ENCODE results near the gene C1orf35.

The C1orf35 gene

DNA sequence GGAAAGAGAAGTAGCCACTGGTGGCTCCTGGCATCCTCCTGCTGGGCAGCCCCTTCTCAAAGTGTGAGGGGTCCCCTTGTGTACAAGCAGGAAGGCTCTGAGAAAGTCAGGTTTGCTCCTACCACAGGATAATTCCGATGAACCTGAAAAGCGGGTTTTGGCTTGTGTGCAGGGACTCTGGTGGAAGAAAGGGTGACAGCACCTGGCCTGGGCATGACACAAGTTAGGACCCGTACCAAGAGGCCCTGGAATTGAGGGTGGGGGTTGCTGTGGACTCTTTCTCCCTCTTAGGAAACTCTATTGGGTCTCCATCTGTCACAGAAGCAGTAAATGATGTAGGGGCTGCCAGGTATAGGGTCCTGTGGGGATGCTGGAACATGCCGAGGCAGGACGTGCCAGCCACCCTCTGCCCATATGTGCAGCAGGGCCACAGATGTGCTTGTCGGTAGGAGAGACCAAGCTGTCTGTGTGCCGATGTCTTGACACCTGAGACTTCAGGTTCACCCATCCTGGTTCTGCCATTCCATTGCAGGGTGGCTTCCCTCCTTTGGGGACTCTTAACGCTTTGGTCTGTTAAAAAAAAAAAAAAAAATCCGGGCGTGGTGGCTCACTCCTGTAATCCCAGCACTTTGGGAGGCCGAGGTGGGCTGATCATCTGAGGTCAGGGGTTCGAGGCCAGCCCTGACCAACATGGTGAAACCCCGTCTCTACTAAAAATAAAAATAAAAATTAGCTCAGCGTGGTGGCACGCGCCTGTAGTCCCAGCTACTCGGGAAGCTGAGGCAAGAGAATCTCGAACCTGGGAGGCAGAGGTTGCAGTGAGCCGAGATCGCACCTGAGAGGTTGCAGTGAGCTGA lies 9.8 kb downstream of the C1orf35 start:
- no peak for DNase-seq

- DNase-seq = no peak
Observed at GRCh38 chr1:228092342-228093049, 10.6 kb downstream of the C1orf35 start.

DNA sequence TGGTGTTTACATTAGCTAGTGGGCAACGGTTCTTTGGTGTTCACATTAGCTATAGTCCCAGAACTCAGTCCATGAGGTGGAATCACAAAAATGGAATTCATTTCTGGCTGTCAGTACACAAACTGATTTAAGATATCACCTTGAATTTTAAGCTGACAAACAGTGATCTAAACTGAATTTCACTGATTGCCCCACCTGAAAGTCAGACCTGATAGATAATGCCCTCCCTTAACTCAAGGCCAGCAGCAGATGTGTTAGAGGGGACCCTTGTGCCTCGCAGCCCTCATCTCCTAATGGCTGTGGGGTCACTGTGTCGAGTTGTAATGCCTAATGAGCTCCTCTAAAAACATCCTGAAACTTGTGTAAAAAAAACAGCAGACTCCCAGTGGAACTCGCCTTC lies 12.0 kb downstream of the C1orf35 start:
- DNase-seq = no peak

GRCh38 chr1:228090613-228091081 lies 12.5 kb downstream of the C1orf35 start:
- DNase-seq = peak; percentile 25

DNA sequence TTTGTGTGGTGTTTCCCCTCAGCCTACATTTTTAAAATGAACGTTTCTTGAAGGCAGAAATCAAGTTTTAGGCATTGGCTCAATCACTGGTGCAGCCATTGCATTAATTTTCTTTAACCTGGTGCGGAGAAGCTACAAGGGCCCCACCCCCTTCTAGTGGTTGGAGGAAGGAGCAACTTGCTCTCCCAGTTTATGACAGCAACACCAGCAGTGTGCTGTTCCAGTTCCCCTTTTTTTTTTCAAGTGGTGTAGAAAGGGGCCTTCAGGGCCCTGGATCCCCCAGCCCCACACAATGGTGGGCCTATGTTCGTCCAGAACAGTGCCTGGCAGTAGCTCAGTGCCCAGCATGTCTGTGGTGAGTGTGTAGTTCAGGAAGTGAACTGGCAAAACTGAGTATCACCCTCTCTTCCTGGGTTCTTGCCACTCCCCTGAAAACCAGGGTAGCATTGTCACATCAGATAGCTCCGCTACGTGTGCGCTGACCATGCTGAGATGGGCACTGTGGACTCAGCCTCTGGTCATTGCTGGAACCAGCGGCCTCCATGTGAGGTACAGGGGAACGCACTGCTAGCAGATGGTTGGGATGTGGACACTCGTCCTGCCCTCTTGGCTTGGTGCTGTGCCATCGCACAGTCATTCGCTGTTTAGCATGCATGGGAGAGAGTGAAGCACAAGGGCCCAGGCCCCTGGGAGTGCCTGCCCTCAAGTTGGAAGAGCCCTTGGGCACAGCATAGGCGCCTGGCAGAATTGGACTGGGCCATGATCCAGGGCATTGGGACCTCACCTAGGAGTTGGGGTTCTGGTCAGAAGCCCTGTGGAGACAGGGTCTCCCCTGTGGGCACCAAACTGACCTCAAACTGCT lies 13.4 kb downstream of the C1orf35 start:
- no peak for DNase-seq

GRCh38 chr1:228088586-228089498 lies 14.3 kb downstream of the C1orf35 start:
- no peak for DNase-seq

DNA sequence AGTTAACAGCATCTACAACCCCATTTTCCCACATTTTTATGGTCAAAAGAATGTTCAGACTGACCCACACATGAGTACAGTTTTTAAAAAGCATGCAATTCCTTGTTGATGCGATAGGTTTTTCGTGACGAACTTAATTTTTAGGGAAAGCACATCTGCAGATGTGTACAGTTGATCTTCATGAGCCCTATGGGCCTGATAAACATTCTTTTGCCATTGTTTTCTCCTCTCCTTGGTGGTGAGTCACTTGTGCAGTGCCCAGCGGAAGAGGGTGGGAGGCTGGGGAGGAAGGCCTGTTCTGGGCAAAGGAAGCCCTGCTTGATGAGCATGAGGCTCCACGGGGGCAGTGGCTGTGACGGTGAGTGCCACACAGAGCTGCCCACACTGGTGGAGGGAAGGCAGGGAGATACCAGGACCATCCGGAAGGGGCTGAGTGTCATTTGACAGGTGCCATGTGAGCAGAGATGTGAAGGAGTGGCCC lies 15.3 kb downstream of the C1orf35 start:
- DNase-seq = no peak

GRCh38 chr1:228085287-228085951 lies 17.7 kb downstream of the C1orf35 start:
- DNase-seq = no peak

- no peak for DNase-seq
Observed at GRCh38 chr1:228084797-228085196, 18.3 kb downstream of the C1orf35 start.

GRCh38 chr1:228084325-228084724 lies 18.8 kb downstream of the C1orf35 start:
- no peak for DNase-seq

DNA sequence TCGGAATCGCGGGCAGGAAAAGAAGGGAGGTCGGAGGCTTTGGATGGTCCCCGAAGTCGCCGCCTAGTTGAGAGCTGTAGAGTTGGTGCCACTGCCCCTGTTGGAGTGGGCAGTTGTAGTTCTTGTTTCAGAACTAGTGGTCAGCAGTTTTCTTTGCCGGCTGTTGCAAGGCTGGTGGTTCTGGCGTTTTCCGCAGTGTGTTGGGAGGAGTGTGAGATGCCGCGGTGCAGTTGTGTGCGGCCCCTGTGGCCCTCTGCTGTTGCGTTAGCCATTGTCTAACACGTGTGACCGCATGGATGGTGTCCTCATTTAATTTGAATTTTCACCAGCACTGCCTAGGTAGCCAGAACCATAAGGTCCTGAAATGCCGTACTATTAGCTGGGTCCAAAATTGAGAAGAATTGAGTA lies 19.2 kb downstream of the C1orf35 start:
- no peak for DNase-seq

DNA sequence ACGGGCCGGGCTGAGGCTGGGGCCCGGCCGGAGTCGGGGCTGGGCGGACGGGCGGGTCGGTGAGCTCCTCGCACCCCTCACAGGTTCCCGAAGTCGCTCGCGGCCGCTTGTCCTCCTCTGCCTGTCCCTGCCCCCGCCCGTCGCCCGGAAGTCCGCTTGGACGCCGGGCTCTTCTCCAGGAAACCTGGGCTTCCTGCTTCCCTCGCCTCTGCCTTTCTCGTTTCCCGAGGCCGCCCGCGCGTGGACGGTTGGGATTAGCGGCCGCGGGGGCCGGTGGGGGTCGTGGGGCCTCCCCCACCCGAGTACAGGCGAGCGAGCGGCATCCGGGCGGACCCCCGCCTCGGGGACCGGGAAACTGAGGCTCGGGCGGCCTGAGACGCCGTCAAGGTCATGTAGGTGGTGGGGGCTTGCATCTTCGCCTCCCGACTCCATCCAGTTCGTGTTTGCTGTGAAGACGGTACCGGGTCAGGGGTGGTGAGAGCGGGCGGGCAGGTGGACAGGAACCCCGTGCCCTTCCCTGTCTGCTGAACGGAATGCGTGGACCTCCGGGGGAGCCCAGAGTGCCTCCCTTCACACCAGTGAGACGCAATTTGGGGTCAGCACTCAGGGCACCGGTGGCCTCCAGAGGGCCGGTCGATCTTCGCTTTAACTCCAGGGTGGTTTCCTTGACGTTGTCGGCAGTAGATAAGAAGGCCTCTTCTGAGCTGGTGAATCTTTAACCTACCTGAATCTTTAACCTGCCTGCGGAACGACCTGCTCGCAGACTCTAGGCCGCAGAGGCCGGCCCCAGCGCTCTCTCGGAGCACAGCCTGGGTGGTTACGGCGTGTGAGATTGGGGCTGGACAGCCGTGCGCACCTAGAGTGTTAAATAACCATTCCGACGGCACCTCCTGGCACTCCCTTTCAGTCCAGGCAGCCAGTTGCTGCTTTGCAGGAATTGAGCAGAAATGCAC lies 19.9 kb downstream of the C1orf35 start:
- DNase-seq = no peak

- peak; percentile 96 for DNase-seq
Observed at GRCh38 chr1:228082214-228082917, 20.8 kb downstream of the C1orf35 start, which contains the start of gene ARF1. TSS of gene ARF1 (plus strand) at chr1:228082708. CDS start at chr1:228097115, 14,407 bp downstream.

GRCh38 chr1:228081578-228082213 lies 21.4 kb downstream of the C1orf35 start:
- no peak for DNase-seq

GRCh38 chr1:228081144-228081543 lies 22.0 kb downstream of the C1orf35 start:
- DNase-seq = no peak

GRCh38 chr1:228079601-228080263 lies 23.4 kb downstream of the C1orf35 start:
- DNase-seq = no peak

DNA sequence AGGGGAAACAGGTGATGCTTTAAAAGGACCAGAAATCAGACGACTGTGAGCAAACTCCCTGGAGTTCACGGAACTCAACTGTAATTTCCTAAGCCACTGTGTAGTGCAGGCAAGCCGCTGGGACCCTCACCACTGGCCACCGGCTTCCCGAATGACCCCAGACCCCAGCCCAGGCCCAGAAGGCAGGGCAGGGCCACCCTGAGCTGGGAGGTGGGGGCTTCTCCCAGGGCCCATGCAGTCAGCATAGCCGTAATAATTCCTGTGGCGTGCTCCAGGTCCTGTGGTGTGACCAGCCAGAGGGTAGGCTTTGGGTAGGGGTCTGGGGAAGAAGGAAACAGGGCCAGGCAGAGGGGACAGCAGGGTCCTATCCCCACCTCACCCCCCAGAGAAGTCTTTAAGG lies 24.1 kb downstream of the C1orf35 start:
- no peak for DNase-seq

All from activated CD4-positive, CD25-positive, alpha-beta regulatory T cell treated with anti-CD3 and anti-CD28 coated beads, Interleukin-2, amount 50 U/mL, for 72 hours (primary cell).